ENCODE measurements around the gene MOB3B. TPM values are rescaled to one million over a fixed set of nuclear protein-coding genes. Genes with fewer than 3 reads are reported as not detected.

The MOB3B gene
- total RNA-seq, 1 donor: under 0.01 TPM

- no peak overlapping the region for H3K4me3 ChIP-seq (ENCODE audit: insufficient read depth, low read length)
- no peaks in the 10 kb centered on the region for H3K79me2 ChIP-seq (ENCODE audit: insufficient read depth, low read length)
- TF ChIP-seq CTCF (IDR thresholded peaks at IDR 0.05; ENCODE audit: extremely low read depth, low read depth, low read length): no peak
- no peaks in the 10 kb centered on the region for H3K9me3 ChIP-seq (ENCODE audit: low read depth, low read length)
- no peak for DNase-seq (ENCODE audit: insufficient read length, low spot score, missing footprints)
- no peaks in the 10 kb centered on the region for H3K36me3 ChIP-seq (ENCODE audit: insufficient read depth, low read length)
- H3K27ac ChIP-seq (ENCODE audit: low read depth, low read length): no peak overlapping the region
- no peaks in the 10 kb centered on the region for H4K20me1 ChIP-seq (ENCODE audit: insufficient read depth, low read length)
- no peak overlapping the region for H3K4me2 ChIP-seq (ENCODE audit: insufficient read depth, low read length)
- H3K27me3 ChIP-seq (ENCODE audit: insufficient read depth, low read length): no peaks in the 10 kb centered on the region
- no peaks in the 10 kb centered on the region for H3K4me1 ChIP-seq (ENCODE audit: insufficient read depth, low read length)
- no peak overlapping the region for H2AFZ ChIP-seq (ENCODE audit: low read length)
Measured at GRCh38 chr9:27369591-27369990, 160.0 kb downstream of the MOB3B start.

- no peak overlapping the region for H3K4me3 ChIP-seq (ENCODE audit: insufficient read depth, low read length)
- no peak overlapping the region for H3K4me2 ChIP-seq (ENCODE audit: insufficient read depth, low read length)
- DNase-seq (ENCODE audit: insufficient read length, low spot score, missing footprints): no peak
- no peak overlapping the region for H3K27ac ChIP-seq (ENCODE audit: low read depth, low read length)
- H3K36me3 ChIP-seq (ENCODE audit: insufficient read depth, low read length): no peaks in the 10 kb centered on the region
- no peaks in the 10 kb centered on the region for H4K20me1 ChIP-seq (ENCODE audit: insufficient read depth, low read length)
- TF ChIP-seq CTCF (IDR thresholded peaks at IDR 0.05; ENCODE audit: extremely low read depth, low read depth, low read length): no peak
- H3K79me2 ChIP-seq (ENCODE audit: insufficient read depth, low read length): no peaks in the 10 kb centered on the region
- no peak overlapping the region for H2AFZ ChIP-seq (ENCODE audit: low read length)
- H3K4me1 ChIP-seq (ENCODE audit: insufficient read depth, low read length): no peaks in the 10 kb centered on the region
- no peaks in the 10 kb centered on the region for H3K27me3 ChIP-seq (ENCODE audit: insufficient read depth, low read length)
- H3K9me3 ChIP-seq (ENCODE audit: low read depth, low read length): no peaks in the 10 kb centered on the region
Measured at GRCh38 chr9:27368316-27368985, 161.2 kb downstream of the MOB3B start.

GRCh38 chr9:27367921-27368315 is 161.7 kb downstream of the MOB3B start:
- Histone ChIP-seq H3K27ac (ENCODE audit: low read depth, low read length) (no peak overlapping the region), H3K27me3 (ENCODE audit: insufficient read depth, low read length) (no peaks in the 10 kb centered on the region), H3K79me2 (ENCODE audit: insufficient read depth, low read length) (no peaks in the 10 kb centered on the region), H3K36me3 (ENCODE audit: insufficient read depth, low read length) (no peaks in the 10 kb centered on the region), H3K4me2 (ENCODE audit: insufficient read depth, low read length) (no peak overlapping the region), H3K4me1 (ENCODE audit: insufficient read depth, low read length) (no peaks in the 10 kb centered on the region), H2AFZ (ENCODE audit: low read length) (no peak overlapping the region), H4K20me1 (ENCODE audit: insufficient read depth, low read length) (no peaks in the 10 kb centered on the region), H3K4me3 (ENCODE audit: insufficient read depth, low read length) (no peak overlapping the region), H3K9me3 (ENCODE audit: low read depth, low read length) (no peaks in the 10 kb centered on the region)
- DNase-seq (ENCODE audit: insufficient read length, low spot score, missing footprints): no peak
- TF ChIP-seq CTCF (IDR thresholded peaks at IDR 0.05; ENCODE audit: extremely low read depth, low read depth, low read length): no peak

DNA sequence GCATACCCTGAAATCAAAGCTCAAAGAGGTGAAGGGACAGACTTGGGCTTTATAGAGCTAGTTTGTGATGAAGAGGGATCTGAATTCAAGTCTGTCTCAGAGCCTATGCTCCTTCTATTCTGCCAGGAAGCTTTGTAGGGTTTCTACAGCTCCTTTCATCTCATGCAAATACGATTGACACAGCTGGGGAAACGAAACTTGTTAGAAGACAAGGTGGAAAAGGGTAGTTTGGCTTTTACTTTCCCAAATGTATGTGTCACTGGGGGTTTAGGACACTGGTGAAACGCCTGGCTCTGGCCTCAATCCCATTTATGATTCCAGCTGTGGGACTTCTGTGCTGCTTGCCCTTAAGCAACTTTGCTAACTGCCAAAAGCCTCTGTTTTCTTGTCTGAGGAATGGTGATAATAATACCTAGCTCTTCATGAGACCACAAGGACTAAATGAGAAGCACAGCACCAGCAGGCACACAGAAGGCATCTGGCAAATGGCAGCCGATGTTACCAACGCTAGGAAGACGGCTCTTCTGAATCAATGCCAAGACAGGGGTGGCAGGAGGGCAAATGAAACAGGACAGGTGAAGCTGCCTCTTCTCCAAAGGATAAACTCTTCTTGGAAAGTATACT is 162.3 kb downstream of the MOB3B start:
- no peaks in the 10 kb centered on the region for H4K20me1 ChIP-seq (ENCODE audit: insufficient read depth, low read length)
- TF ChIP-seq CTCF (IDR thresholded peaks at IDR 0.05; ENCODE audit: extremely low read depth, low read depth, low read length): no peak
- H3K4me1 ChIP-seq (ENCODE audit: insufficient read depth, low read length): no peaks in the 10 kb centered on the region
- H3K4me3 ChIP-seq (ENCODE audit: insufficient read depth, low read length): no peak overlapping the region
- no peak overlapping the region for H3K27ac ChIP-seq (ENCODE audit: low read depth, low read length)
- no peak for DNase-seq (ENCODE audit: insufficient read length, low spot score, missing footprints)
- H3K79me2 ChIP-seq (ENCODE audit: insufficient read depth, low read length): no peaks in the 10 kb centered on the region
- no peak overlapping the region for H3K4me2 ChIP-seq (ENCODE audit: insufficient read depth, low read length)
- no peaks in the 10 kb centered on the region for H3K27me3 ChIP-seq (ENCODE audit: insufficient read depth, low read length)
- H2AFZ ChIP-seq (ENCODE audit: low read length): no peak overlapping the region
- no peaks in the 10 kb centered on the region for H3K36me3 ChIP-seq (ENCODE audit: insufficient read depth, low read length)
- no peaks in the 10 kb centered on the region for H3K9me3 ChIP-seq (ENCODE audit: low read depth, low read length)

Data from osteoblast (primary cell).